ENCODE data around the gene CBX1. TPM values are rescaled to one million over a fixed set of nuclear protein-coding genes. Genes with fewer than 3 reads are reported as not detected.

Gene CBX1
- total and polyA plus RNA-seq, 2 of the 13 experiments (the other 11 are each of a cell fraction or from before 2014, with no cell fraction given), result 17.8 to 108 TPM

GRCh38 chr17:48051706-48052486, 49.4 kb downstream of the CBX1 start:
- CTCF ChIA-PET (ENCODE audit: low intra/inter-chr PET ratio, low total read pairs), result interaction anchor here (1.1 kb wide), 1 partner anchor 23 kb away, joined by 3 read pairs; no protein-coding TSS in a partner anchor
- Histone ChIP-seq H3K27me3 (ENCODE audit: control insufficient read depth in 1 of 2, insufficient read depth in 2 of 2, low read length in 2 of 2) (no peaks in the 10 kb centered on the region; a peak in 1 of 5 replicates), H3K4me1 (ENCODE audit: insufficient read depth, low read length) (peaks cover 69% of the 10 kb centered on the region), H3K36me3 (replicated peaks in 1 of 2; ENCODE audit: control insufficient read depth in 1 of 2, insufficient read depth in 2 of 2, low read length in 2 of 2) (peaks cover 24 to 62% of the 10 kb centered on the region in 2 experiments), H3K79me2 (ENCODE audit: insufficient read depth, low read length) (peaks cover 53% of the 10 kb centered on the region), H3K4me3 (replicated peaks in 1 of 3; ENCODE audit: insufficient read depth in 1 of 3, low read depth in 2 of 3, low read length in 3 of 3) (peak overlapping the region; percentile 18 to 53 (median 19); a peak in 5 of 6 replicates), H2AFZ (ENCODE audit: low read length) (no peak overlapping the region), H4K20me1 (ENCODE audit: insufficient read depth, low read length) (peaks cover 45% of the 10 kb centered on the region), H3K9ac (ENCODE audit: insufficient read depth, low read depth, low read length) (peak overlapping the region; percentile 71), H3K9me3 (ENCODE audit: low read length) (no peaks in the 10 kb centered on the region), H3K4me2 (ENCODE audit: low read depth, low read length) (peak overlapping the region; percentile 93), H3K27ac (ENCODE audit: extremely low read length, insufficient read depth, low read length) (peak overlapping the region; percentile 83)
- POLR2A ChIA-PET, result interaction anchor here (1.1 to 1.5 kb wide), 4 partner anchors 9 to 17 kb away, joined by 3 to 6 read pairs (median 4); no protein-coding TSS in a partner anchor
- no TSS peak for BruUV-seq (replicated peaks)
- FAIRE-seq (peak; percentile 81), ATAC-seq (peak; percentile 7), DNase-seq (ENCODE audit: low spot score) (peak; percentile 85)
- in situ Hi-C loops (cut with HindIII; ENCODE audit: extremely low pct_ligation_motif_present, low pct_unique_long_range_greater_than_20kb), result no loop called here
- 74% methylated on average over 5 of the region's 5 CpGs for WGBS (ENCODE audit: low lambda C conversion rate)
- intact Hi-C loops (cut with micrococcal nuclease; ENCODE audit: unreplicated experiment), result loop anchor here (2.0 kb wide), 1 partner anchor 23 kb away; no protein-coding TSS in a partner anchor
- TF ChIP-seq HNF4G (IDR thresholded peaks at IDR 0.05; ENCODE audit: borderline replicate concordance, low read depth, low read length) (peak; percentile 46; the same call in 1 of the 2 replicates), HNF4G (CRISPR knock-in tag; IDR thresholded peaks at IDR 0.05; ENCODE audit: borderline replicate concordance, low read depth) (no peak), ZNF484 (CRISPR knock-in tag; IDR thresholded peaks at IDR 0.05; ENCODE audit: borderline replicate concordance, low read depth) (no peak), CBX1 (IDR thresholded peaks at IDR 0.05; ENCODE audit: low read depth) (no peak), NCOA2 (CRISPR knock-in tag; IDR thresholded peaks at IDR 0.05) (0 out of 2 replicates have a peak, but pooled peaks have one; percentile 15), SOX5 (CRISPR knock-in tag; IDR thresholded peaks at IDR 0.05; ENCODE audit: borderline replicate concordance) (peak; percentile 68), RBM22 (optimal IDR thresholded peaks at IDR 0.05; ENCODE audit: low read length) (no peak), PTBP1 (IDR thresholded peaks at IDR 0.05; ENCODE audit: low read depth, low read length, poor library complexity, severe bottlenecking) (no peak), SAP130 (CRISPR knock-in tag; IDR thresholded peaks at IDR 0.05; ENCODE audit: low read depth) (peak; percentile 94), SRSF4 (IDR thresholded peaks at IDR 0.05; ENCODE audit: low read depth, low read length, poor library complexity, severe bottlenecking) (no peak), RERE (CRISPR knock-in tag; IDR thresholded peaks at IDR 0.05; ENCODE audit: low read depth) (no peak), MXI1 (IDR thresholded peaks at IDR 0.05; ENCODE audit: borderline replicate concordance, low read depth, low read length) (peak; percentile 87; the same call in 2 of the 3 replicates), KDM5A (IDR thresholded peaks at IDR 0.05; ENCODE audit: borderline replicate concordance, low read length) (no peak), LCORL (IDR thresholded peaks at IDR 0.05) (no peak), LCORL (CRISPR knock-in tag; IDR thresholded peaks at IDR 0.05) (peak; percentile 77), ZNF737 (CRISPR knock-in tag; IDR thresholded peaks at IDR 0.05; ENCODE audit: borderline replicate concordance) (no peak), ZNF570 (CRISPR knock-in tag; IDR thresholded peaks at IDR 0.05; ENCODE audit: borderline replicate concordance) (no peak), ZNF572 (CRISPR knock-in tag; IDR thresholded peaks at IDR 0.05) (no peak), TEAD3 (CRISPR knock-in tag; optimal IDR thresholded peaks at IDR 0.05; ENCODE audit: borderline replicate concordance) (peak; percentile 74), SALL2 (CRISPR knock-in tag; IDR thresholded peaks at IDR 0.05) (no peak), ZFAT (CRISPR knock-in tag; conservative IDR thresholded peaks at IDR 0.05) (no peak)
